IPS-NIHi7 (cell line): ENCODE measurements around the gene KRT5.

Source experiments
- DNase-seq: peaks from one replicate; pipeline ENCODE4 v3.0.0; 2012; ENCODE audit warnings: mixed read lengths; ENCODE audit errors: extremely low spot score

The KRT5 gene

DNA sequence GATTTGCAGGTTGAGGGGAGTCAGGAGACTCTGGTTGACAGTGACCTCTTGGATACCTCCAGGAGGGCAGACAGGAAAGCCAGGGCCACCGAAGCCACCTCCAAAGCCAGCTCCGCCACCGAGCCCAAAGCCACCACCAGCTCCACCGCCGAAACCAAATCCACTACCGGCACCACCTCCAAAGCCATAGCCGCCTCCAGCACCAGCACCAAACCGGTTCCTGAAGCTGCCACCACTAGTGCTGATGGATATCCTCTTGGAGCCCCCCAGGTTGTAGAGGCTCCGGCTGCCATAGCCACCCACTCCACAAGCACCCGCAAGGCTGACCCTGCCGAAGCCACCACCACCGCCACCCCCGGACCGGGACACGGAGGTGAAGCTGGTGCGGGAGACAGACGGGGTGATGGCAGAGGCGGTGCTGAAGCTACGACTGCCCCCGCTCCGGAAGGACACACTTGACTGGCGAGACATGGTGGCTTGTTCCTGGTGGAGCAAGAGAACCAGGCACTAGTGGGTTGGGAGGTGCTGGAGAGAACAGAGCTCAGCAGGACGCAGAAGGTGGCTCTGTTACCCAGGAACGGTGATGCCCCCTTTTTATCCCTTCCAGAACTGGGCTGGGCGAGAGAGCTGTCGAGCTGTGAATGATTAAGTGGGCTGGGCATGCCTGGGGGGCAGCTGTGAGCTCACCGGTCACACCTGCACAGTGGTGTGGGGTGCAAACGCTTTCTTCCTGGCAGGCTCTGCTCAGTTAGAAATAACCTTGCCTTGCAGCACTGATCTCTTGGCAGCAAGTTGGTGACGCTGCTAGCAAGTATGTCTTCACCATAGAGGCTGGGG is at the start of gene KRT5:
Gene KRT5 (minus strand): TSS at position 569 of the 837 bp plus-strand sequence. CDS start 98 bp downstream, at position 471.
- DNase-seq, result no peak

DNA sequence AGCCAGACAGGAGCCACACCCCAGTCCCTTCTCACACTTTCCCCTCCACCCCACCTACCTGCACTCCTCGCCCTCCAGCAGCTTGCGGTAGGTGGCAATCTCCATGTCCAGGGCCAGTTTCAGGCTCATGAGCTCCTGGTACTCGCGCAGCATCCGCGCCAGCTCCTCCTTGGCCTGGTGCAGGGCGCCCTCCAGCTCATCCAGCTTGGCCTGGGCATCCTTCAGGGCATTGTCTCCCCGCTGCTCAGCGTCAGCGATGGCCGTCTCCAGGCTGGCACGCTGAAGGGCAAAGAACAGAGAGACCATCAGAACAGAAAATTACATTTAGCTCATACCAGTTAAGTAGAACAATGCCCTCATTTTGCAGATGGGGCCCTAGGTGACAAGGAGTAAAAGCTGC is 47.9 kb upstream of the KRT5 start:
- DNase-seq, result no peak

DNA sequence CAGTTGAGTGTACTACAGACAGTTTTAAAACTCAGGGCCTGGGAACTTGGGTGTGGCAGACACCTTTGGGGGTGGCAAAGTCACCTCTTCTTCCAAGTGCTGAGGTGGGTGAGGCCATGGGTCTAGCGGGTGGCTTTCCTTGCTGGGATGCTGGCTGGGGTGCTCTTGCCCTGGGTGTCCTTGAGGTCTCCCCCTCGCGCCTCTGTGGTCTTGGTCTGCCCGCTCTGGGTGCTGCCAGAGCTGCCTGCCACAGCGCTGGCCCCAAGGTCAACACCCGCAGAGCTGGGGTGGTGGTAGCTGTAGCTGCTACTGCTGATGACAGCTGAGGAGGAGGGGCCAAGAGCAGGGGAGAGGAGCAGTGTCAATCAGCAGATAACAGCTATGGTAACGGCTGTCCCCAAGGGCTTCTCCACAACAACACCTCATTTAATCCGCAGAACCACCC is 46.7 kb upstream of the KRT5 start:
- DNase-seq, result no peak

DNA sequence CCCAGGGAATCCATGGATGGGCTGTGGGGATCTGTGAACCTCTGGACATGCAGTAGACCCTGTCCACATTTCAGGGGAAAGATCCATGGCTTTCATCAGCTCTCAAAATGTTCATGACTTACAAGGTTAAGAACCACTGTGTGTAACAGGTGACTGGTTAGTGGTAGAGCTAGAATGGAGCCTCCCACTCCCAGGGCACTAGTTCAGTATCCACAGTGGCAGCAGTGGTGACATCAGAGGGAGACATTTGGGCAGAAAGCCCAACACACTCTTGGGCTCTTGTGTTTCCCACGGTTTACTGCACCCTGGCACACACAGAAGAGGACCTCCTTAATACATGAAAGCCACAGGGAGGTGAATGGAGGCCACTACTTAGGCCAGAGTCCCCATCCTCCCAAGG is 44.4 kb upstream of the KRT5 start:
- DNase-seq, result no peak

DNA sequence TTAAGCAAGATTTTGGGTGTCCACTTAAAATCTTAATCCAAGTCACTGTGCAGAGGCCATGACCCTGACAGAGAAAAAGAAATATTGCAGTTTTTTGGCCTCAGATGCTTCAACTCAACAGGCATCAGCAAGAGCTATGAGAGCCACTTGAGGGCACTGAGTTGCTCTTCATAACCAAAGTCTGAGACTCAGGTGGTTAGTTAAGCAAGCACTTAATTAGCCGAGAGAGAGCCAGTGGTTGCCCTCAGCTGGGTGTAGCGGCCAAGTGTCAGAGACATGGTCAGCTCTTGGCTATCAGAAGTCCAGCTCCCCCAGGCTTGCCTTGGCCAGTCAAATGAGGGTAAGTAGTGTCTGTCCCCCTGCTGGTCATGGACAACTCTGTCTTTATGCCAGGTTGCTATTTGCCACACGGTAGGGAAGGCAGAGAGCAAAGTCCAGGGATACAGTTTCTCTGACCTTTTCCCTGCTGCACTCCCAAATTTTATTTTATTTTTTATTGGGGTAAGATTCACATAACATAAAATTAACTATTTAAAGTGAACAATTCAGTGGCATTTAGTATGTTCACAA is 41.8 kb upstream of the KRT5 start:
- peak; percentile 56 for DNase-seq

DNA sequence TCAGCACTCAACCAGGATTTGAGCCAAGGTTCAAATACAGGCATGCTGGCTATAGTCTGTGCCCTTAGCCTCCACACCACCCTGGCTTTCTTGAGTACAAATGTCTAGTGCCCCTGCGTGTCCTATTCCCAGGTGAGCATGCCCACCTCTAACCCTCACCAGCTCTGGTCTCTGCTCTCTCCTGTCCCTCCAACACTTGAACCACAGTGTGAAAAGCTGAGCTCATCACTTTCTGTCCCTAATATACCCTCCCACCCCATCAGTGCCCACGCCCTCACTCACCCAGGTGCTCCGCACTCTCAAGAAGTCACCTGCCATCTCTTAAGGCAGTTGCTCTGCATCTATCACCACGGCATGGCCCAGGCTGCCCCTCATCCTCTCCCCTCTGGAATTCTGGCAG is 39.8 kb upstream of the KRT5 start:
- DNase-seq, result no peak

DNA sequence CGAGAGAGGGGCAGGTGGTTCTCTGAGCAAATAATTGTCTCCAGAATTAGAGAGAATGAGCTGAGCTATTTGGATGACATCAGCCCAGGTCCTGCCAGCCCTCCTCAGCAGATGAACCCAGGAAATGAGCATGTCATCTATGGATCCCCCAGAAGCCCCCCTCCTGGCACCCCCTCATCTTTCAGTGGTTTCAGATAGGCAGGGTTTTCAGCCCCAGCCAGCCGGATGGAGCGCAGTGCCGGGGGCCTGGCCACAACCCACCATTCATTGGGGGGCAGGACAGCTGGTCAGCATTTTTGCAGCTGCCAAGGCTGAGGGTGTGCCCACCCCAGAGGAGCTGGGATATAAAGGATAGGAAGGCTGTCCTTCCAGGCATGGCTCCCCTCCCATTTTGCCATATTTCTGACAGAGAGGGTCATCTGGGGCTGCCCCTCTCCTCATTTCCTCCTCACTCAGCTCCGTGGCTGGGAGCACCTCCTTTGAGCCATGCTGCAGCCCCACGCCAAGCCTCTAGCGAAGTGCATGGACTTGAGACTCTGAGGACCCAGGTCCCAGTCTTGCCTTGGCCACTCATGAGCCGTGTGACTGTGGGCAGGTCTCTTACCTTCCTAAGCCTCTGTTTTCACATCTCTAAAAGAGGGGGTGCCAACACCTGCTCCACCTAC is 38.7 kb upstream of the KRT5 start:
- DNase-seq, result no peak

DNA sequence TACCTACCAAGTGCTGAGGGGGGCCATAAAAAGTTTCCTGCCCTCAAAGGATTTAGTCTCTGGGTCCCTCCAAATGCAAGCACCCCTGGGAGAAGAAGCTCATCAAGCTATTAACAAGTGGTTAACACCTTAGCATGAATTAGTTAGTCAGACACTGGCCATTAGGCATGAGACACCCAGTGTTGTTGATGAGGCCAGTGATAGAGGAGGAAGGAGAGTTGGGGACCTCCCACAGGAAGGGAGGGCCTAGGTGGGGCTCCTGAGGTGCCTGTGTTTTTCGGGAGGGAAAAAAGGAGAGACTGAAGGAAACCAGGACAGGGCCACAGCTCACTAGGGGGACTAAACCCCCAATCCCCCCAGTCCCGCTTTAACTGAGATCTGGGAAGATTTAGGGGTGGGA is 37.3 kb upstream of the KRT5 start:
- DNase-seq, result no peak

DNA sequence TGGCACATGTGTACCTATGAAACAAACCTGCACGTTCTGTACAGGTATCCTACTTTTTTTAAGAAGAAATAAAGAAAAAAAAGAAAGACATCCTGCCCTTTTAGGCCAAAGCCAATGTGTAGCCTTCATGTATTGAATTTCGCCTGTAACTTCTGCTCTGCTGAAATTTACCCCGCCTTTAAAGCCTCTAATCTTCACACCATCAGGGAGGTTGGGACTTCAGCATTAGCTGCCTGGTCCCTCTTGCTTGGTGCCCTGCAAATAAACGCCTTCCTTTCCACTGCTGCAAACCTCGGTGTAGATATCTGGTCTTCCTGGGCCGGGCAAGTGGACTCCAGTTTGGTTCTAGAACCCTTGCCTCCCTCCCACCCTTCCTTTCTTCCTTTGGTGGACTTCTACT is 35.4 kb upstream of the KRT5 start:
- no peak for DNase-seq

DNA sequence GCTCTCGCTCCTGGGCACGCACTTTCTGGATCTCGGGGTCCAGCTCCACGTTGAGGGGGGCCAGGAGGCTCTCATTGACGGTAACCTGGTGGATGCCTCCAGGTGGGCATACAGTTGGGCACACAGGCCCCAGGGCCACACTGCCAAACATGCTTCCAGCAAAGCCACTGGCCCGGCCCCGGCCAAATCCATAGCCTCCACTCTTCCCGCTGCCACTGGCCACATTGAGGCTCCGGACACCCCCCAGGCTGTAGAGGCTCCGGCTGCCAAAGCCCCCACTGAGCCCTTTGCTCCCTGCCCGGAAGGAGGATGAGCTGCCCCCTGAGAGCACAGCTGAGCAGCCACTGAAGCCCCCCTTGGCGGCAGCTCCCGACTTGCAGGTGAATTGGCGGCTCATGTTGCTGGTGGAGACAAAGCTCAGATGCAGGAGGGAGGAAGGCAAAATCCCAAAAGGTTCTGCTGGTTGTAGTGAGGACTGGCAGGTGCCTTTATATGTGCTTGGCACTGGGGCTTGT is 32.5 kb upstream of the KRT5 start, which contains the start of gene KRT71:
Gene KRT71 (minus strand): TSS at position 465 of the 515 bp plus-strand sequence. CDS start 68 bp downstream, at position 397.
- no peak for DNase-seq

DNA sequence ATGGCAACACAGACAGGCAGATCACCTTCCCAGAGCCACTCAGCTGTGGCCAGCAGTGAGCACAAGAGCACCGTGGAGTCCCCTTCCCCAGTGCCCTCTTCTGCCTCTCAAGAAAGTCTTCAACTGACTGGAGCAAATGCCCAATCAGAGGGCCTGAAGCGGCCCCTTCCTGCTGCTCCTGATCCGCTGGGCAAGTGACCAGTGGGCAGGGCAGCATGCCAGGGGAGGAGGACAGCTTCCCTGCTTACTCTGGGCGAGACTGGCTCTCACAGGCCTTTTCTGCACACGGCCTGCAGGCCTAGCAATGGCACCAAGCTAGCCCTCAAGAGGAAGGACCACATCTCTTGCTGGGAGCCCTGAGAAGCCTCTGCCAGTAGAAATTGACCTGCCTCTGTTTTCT is 31.9 kb upstream of the KRT5 start:
- no peak for DNase-seq

DNA sequence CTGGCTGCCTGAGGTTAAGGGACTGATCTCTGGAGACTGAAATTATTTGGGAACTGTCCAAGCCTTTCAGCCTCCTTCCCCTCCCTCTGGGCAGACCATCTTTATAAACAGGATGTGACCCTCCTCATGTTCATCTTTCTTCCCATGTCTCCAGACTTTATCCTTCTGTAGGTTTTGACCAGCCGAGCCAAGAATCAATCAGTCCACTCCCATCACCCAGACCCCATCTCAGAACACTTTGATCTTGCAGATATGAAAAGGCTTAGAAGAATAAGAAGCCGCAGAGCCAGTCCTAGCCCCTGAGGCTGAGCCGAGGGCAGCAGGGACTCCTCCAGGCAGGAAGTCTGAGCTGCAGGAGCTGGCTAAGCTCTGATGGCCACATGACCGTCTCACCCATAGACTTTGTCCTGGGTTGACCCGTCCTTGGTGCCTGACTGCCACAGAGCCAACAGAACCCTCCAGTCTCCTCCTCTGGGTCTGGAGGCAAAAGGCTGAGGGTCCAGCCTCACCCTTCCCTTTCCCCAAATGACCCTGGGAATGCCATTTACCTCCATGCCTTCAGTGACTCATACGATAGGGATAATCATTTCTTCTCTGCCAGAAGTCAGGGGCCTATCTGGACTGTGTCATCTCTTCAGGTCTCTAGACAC is 31.1 kb upstream of the KRT5 start:
- no peak for DNase-seq

DNA sequence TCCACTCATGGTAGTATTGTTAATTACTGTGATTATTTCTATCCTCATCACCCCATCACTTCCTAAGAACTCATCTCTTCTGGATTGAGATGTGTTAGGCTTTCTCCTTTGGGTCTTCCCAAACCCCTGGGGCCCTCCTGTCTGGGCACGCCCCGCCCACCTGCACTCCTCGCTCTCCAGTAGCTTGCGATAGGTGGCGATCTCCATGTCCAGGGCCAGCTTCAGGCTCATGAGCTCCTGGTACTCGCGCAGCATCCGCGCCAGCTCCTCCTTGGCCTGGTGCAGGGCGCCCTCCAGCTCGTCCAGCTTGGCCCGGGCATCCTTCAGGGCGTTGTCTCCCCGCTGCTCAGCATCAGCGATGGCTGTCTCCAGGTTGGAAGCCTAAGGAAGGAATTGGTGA is 25.9 kb upstream of the KRT5 start:
- DNase-seq, result no peak

DNA sequence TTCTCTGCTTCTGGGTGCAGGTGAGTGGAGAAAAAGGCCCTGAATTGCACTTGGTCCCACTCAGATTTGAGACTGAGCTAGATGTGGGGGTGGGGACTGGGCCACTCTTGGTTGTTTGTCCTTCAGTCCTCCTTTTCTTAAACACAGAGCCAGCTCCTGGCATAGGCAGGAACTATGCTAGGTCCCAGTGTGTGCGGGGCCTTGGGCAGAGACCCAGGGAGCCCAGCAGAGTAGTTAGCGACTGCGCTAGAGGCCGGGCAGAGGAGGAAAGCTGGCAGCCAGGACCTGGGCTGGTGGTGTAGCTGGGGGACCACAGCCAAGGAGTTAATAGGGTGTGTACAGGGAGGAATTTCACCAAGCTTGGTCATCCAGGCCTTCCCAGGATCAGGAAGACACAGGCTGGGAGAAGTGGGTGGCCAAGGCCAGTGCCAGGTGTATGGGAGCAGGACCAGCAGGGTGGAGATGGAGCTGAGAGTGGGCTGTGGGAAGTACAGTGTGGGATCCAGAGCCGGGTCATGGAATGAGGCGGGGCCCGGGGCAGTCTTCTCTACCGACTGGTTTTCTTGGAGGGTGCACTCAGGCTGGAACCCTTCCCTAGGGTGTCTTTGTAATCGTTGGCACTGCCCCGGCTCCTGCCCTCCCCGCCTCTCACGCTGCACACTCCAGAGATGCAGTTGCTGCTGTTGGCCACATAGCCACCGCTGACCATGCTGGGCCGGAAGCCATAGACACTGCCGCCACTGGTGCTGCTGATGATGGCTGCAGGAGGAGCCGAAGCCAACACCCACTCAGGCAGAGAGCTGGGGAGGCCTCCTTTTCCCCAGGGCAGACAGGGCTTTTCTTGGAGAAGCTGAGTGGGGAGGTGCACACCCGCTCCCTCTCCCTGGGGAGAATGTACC is 24.0 kb upstream of the KRT5 start:
- no peak for DNase-seq

DNA sequence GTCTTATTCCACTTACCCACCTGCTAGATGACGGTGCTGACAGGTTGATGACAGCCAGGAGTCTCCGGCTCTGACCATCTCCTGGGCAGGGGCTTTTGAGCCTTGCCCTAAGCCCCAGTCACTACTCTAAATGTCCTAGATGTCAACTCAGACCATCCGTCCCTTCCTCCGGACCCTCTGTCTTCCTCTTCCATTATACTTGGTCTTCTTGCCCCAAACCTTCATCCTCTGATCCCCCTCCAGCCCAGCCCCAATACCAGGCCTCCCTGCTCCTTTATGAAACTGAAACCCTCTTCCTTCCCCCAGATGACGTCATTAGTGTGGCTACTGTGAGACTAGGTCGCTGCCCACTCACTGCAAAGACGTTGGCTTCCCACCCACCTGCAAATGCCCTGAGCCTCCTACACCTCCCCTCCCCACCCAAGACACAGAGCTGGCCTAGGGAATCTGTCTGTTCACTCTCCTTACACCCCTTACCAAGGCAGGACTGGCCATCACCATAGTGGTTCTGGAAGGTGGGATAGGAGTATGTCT is 22.7 kb upstream of the KRT5 start:
- DNase-seq, result no peak

DNA sequence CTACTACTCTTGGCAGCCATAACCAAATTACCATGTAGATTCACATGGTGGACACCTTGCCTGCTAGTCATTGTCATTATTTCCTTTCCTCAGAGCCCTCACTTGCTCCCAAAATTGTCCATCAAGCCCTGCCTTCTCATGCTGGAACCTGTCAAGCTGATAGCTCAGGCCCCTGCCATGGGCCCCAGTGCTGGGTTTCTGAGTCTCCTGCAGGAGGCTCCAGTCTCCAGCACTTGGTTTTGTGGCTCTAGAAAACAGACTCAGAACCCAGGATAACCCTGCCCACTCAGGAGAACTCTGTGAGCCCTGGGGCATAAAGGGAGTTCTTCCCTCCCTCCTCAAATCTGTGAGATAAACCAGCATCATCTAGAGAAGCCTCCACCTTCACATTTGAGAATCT is 22.0 kb upstream of the KRT5 start:
- DNase-seq, result no peak

DNA sequence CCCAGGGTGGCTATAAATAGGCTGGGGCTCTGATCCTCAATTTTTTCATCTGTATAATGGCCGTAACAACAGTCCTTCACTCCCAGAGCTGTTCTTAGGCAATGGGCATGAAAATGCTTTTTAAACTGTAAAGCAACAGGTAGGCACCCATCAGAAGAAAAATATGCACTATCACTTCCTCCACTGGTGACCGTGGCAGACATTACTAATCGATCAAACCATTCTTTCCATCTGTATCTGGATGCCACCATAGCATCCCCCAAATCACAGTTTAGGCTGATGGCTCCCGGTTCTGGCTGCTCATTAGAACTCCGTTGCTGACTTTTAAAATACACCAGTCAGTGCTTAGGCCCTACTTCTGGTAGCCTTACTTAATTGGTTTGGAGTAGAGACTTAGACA is 21.5 kb upstream of the KRT5 start:
- no peak for DNase-seq

DNA sequence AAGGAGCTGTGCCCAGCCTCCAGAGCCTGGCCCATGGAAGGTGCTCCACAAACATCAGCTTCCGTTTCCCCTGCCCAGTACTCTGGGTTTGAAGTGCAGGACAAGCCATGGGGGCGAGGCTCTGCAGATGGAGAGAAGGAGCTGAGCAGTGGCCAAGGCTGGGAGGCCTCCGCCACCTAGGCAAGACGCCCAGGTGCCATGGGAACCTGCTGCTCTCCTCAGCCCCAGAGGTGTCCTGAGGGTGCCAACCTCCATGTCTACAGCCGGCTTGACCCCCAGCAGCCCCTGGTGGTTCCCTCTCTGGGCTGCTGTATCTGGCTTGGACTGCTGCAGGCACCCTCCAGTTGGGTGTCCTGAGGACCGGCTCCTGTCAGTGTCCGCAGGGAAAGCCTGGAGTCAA is 20.3 kb upstream of the KRT5 start:
- DNase-seq, result no peak

DNA sequence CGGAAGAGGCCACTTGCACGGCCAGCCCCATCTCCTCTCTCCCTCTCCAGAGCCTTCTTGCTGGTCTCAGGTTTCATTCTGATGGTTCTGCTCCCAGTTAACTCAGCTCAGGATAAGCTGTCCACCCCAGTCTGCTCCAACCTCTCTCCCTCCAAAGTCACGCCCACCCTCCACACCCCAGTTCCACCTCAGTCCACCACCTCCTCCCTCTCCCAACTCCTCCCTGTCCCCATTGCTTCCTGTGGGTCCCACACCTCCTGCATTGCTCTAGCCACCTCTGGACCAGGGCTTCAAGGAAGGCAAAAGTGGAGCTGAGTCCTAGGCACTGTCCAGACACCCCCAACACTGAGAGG is 19.6 kb upstream of the KRT5 start:
- no peak for DNase-seq

DNA sequence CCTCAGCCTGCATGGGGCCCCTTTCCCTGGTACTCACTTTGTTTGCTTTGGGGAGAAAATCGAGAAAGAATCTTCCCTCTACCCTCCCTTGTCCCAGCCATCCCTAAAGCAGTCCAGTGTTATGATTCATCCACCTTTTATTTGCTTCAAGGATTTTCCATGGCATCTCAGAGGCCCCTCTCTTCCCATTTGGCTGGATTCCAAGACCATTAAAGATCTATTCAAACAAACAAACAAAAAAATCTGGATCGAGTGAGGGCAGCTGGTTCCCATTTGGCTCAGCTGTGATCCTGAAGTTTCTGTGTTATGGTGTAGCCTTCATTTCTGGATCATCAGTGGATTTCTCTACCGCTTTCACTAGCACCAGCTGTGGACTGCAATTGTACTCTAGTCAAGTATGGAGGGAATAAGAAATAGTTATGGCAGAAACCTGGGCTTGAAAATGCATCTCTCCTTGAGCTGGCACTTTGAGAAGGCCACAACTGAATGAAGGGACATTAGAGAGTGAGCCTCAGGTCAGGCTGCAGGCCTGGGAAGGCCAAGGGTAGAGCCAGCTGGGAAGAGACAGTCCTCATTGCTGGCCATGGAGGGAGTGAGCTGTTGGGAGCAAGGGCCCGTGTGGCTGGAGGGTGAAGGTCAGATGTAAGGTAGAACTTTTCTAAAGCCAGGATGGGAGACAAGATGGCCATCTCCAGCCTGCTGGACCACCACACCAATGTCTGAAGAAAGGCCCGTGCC is 19.1 kb upstream of the KRT5 start:
- no peak for DNase-seq
